ENCODE results near the gene PALS2.

- TF ChIP-seq CTCF (IDR thresholded peaks at IDR 0.05), result no peak
- TF ChIP-seq POLR2AphosphoS5 (IDR thresholded peaks at IDR 0.05; ENCODE audit: insufficient read depth in 1 of 2, low read depth in 1 of 2), result no peak
- TF ChIP-seq POLR2A (IDR thresholded peaks at IDR 0.05), result no peak
Measured at GRCh38 chr7:24622646-24623182, 49.5 kb downstream of the PALS2 start.

Data from vagina (tissue), 2 donors.